Measurements from ENCODE around the gene COL18A1.

DNA sequence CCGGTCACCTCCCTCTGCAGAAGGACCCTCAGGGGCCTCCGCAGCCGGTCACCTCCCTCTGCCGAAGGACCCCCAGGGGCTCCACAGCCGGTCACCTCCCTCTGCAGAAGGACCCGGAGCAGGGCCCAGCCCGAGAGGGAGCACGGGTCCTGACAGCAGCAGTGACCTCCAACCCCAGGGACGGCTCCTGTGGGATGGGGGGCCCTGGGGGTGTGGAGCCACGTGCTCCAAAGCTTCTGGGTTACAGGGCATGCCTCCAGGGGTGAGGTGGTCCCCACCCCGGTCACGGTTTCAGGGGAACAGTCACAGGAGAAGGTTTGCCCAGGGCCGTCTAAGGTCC is 97.0 kb downstream of the COL18A1 start:
- TF ChIP-seq, protein P1, sequence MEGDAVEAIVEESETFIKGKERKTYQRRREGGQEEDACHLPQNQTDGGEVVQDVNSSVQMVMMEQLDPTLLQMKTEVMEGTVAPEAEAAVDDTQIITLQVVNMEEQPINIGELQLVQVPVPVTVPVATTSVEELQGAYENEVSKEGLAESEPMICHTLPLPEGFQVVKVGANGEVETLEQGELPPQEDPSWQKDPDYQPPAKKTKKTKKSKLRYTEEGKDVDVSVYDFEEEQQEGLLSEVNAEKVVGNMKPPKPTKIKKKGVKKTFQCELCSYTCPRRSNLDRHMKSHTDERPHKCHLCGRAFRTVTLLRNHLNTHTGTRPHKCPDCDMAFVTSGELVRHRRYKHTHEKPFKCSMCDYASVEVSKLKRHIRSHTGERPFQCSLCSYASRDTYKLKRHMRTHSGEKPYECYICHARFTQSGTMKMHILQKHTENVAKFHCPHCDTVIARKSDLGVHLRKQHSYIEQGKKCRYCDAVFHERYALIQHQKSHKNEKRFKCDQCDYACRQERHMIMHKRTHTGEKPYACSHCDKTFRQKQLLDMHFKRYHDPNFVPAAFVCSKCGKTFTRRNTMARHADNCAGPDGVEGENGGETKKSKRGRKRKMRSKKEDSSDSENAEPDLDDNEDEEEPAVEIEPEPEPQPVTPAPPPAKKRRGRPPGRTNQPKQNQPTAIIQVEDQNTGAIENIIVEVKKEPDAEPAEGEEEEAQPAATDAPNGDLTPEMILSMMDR (IDR thresholded peaks at IDR 0.05; ENCODE audit: low read depth, low read length) = no peak
- no peak for TF ChIP-seq EZH2phosphoT487 (IDR thresholded peaks at IDR 0.05; ENCODE audit: low read depth)

All from OCI-LY3 (cell line).